Measurements from ENCODE around the gene PTPN3. TPM values are rescaled to one million over a fixed set of nuclear protein-coding genes. Genes with fewer than 3 reads are reported as not detected.

The PTPN3 gene
- total and polyA plus RNA-seq, 2 donors (not counting 1 experiment from before 2014, with no cell fraction given): not detected

- Histone ChIP-seq H3K4me3 (ENCODE audit: control extremely low read depth in 1 of 5, extremely low read depth in 1 of 5, insufficient read depth in 1 of 5, low read depth in 2 of 5, low read length in 4 of 5) (no peak overlapping the region), H3K27ac (ENCODE audit: low read length in 2 of 2) (no peak overlapping the region), H3K4me1 (ENCODE audit: control insufficient read depth in 2 of 2, insufficient read depth in 2 of 2, low read length in 2 of 2) (no peaks in the 10 kb centered on the region), H3K9me3 (ENCODE audit: control extremely low read depth in 1 of 3, control insufficient read depth in 2 of 3, insufficient read depth in 1 of 3, low read length in 2 of 3) (no peaks in the 10 kb centered on the region), H3K79me2 (ENCODE audit: control insufficient read depth, insufficient read depth, low read length) (no peaks in the 10 kb centered on the region), H3K9ac (ENCODE audit: low read length) (no peak overlapping the region), H3K36me3 (replicated peaks in 1 of 2; ENCODE audit: control extremely low read depth in 1 of 2, control insufficient read depth in 1 of 2, extremely low read depth in 1 of 2, insufficient read depth in 2 of 2, low read length in 1 of 2) (no peaks in the 10 kb centered on the region), H3K4me2 (replicated peaks; ENCODE audit: low read depth, low read length, poor library complexity, severe bottlenecking) (no peak overlapping the region), H4K20me1 (ENCODE audit: control insufficient read depth, insufficient read depth, low read length, poor library complexity, severe bottlenecking) (no peaks in the 10 kb centered on the region), H2AFZ (ENCODE audit: insufficient read depth, low read depth, low read length, poor library complexity, severe bottlenecking) (no peak overlapping the region), H3K27me3 (replicated peaks in 1 of 4; ENCODE audit: control extremely low read depth in 1 of 4, control insufficient read depth in 3 of 4, insufficient read depth in 4 of 4, low read length in 3 of 4) (no peaks in the 10 kb centered on the region)
- ATAC-seq (ENCODE audit: low read depth) (no peak), DNase-seq (no peak)
- Mint-ChIP-seq H3K27ac (no peak overlapping the region), H3K27me3 (peaks cover 14% of the 10 kb centered on the region), H3K4me1 (no peaks in the 10 kb centered on the region), H3K9me3 (ENCODE audit: insufficient read depth) (no peaks in the 10 kb centered on the region), H3K4me3 (no peak overlapping the region)
- WGBS (ENCODE audit: insufficient coverage): 95% methylated on average over 2 of the region's 3 CpGs
- ChIA-PET POLR2A (no interaction called here), CTCF (no interaction called here)
- intact Hi-C loops (cut with micrococcal nuclease): no loop called here
- no peak for TF ChIP-seq EZH2 (IDR thresholded peaks at IDR 0.05; ENCODE audit: borderline replicate concordance, insufficient read depth, low read depth, low read length, poor library complexity, severe bottlenecking)
These were observed 151.2 kb downstream of the PTPN3 start for GRCh38 chr9:109346904-109347303.

GRCh38 chr9:109344866-109345265 lies 153.2 kb downstream of the PTPN3 start:
- H3K4me1 ChIP-seq (ENCODE audit: control insufficient read depth in 2 of 2, insufficient read depth in 2 of 2, low read length in 2 of 2): no peaks in the 10 kb centered on the region
- Mint-ChIP-seq H3K9me3 (ENCODE audit: insufficient read depth) (no peaks in the 10 kb centered on the region), H3K4me1 (no peaks in the 10 kb centered on the region), H3K4me3 (no peak overlapping the region), H3K27ac (no peak overlapping the region), H3K27me3 (peaks cover 13% of the 10 kb centered on the region)
- CTCF ChIA-PET: interaction anchor here (0.5 kb wide), 1 partner anchor 1066 kb away, joined by 3 read pairs; no protein-coding TSS in a partner anchor
- H3K4me3 ChIP-seq (ENCODE audit: control extremely low read depth in 1 of 5, extremely low read depth in 1 of 5, insufficient read depth in 1 of 5, low read depth in 2 of 5, low read length in 4 of 5): no peak overlapping the region
- POLR2A ChIA-PET: no interaction called here
- H3K9me3 ChIP-seq (ENCODE audit: control extremely low read depth in 1 of 3, control insufficient read depth in 2 of 3, insufficient read depth in 1 of 3, low read length in 2 of 3): no peaks in the 10 kb centered on the region
- H2AFZ ChIP-seq (ENCODE audit: insufficient read depth, low read depth, low read length, poor library complexity, severe bottlenecking): no peak overlapping the region
- H3K4me2 ChIP-seq (replicated peaks; ENCODE audit: low read depth, low read length, poor library complexity, severe bottlenecking): no peak overlapping the region
- no peak for TF ChIP-seq CTCF (IDR thresholded peaks at IDR 0.05)
- no peak for TF ChIP-seq EZH2 (IDR thresholded peaks at IDR 0.05; ENCODE audit: borderline replicate concordance, insufficient read depth, low read depth, low read length, poor library complexity, severe bottlenecking)
- no peaks in the 10 kb centered on the region for H4K20me1 ChIP-seq (ENCODE audit: control insufficient read depth, insufficient read depth, low read length, poor library complexity, severe bottlenecking)
- intact Hi-C loops (cut with micrococcal nuclease): no loop called here
- H3K79me2 ChIP-seq (ENCODE audit: control insufficient read depth, insufficient read depth, low read length): no peaks in the 10 kb centered on the region
- WGBS (ENCODE audit: insufficient coverage): 89% methylated on average over 2 of the region's 3 CpGs
- no peak overlapping the region for H3K27ac ChIP-seq (ENCODE audit: low read length in 2 of 2)
- H3K27me3 ChIP-seq (replicated peaks in 1 of 4; ENCODE audit: control extremely low read depth in 1 of 4, control insufficient read depth in 3 of 4, insufficient read depth in 4 of 4, low read length in 3 of 4): no peaks in the 10 kb centered on the region
- no peak overlapping the region for H3K9ac ChIP-seq (ENCODE audit: low read length)
- ATAC-seq (ENCODE audit: low read depth) (no peak), DNase-seq (no peak)
- no peaks in the 10 kb centered on the region for H3K36me3 ChIP-seq (replicated peaks in 1 of 2; ENCODE audit: control extremely low read depth in 1 of 2, control insufficient read depth in 1 of 2, extremely low read depth in 1 of 2, insufficient read depth in 2 of 2, low read length in 1 of 2)

All from B cell (primary cell).